Fibroblast of villous mesenchyme (primary cell): ENCODE data around the gene PRR16. TPM values are rescaled to one million over a fixed set of nuclear protein-coding genes. Genes with fewer than 3 reads are reported as not detected.

Source experiments
- DNase-seq: peaks from one replicate; pipeline ENCODE4 v3.0.0-alpha.2; 2010; ENCODE audit warnings: low read depth
- H3K4me3 ChIP-seq: 2 replicates; pipeline ENCODE4 v1.5.1; 2011; ENCODE audit warnings: low read depth, mild to moderate bottlenecking, low read length
- CTCF ChIP-seq: IDR thresholded peaks from 2 replicates; pipeline ENCODE4 v1.5.1; 2012; ENCODE audit warnings: low read depth, mild to moderate bottlenecking, low read length; ENCODE audit not compliant: insufficient read depth
- total RNA-seq: library from RNA; depleted of rRNA; stranded (reverse); fragments of >200 nt; gene quantifications from 2 replicates; pipeline ENCODE4 v1.2.3, GENCODE V29; 2012

The PRR16 gene
- total RNA-seq, 1 donor: 22.0 TPM

- H3K4me3 ChIP-seq: no peak overlapping the region
- no peak for TF ChIP-seq CTCF
- no peak for DNase-seq
Measured at GRCh38 chr5:120512068-120512467, 48.0 kb downstream of the PRR16 start.

- DNase-seq: no peak
- H3K4me3 ChIP-seq: no peak overlapping the region
- no peak for TF ChIP-seq CTCF
Measured at GRCh38 chr5:120512791-120513650, 48.9 kb downstream of the PRR16 start.

- DNase-seq: no peak
- no peak overlapping the region for H3K4me3 ChIP-seq
- no peak for TF ChIP-seq CTCF
Measured at GRCh38 chr5:120516805-120517204, 52.7 kb downstream of the PRR16 start.

GRCh38 chr5:120517607-120518252, 53.6 kb downstream of the PRR16 start:
- DNase-seq: no peak
- no peak overlapping the region for H3K4me3 ChIP-seq
- no peak for TF ChIP-seq CTCF

GRCh38 chr5:120518581-120518980, 54.5 kb downstream of the PRR16 start:
- no peak for DNase-seq
- H3K4me3 ChIP-seq: no peak overlapping the region
- no peak for TF ChIP-seq CTCF

GRCh38 chr5:120527251-120527650, 63.2 kb downstream of the PRR16 start:
- DNase-seq: no peak
- TF ChIP-seq CTCF: no peak
- no peak overlapping the region for H3K4me3 ChIP-seq
